K562 (cell line): ENCODE data around the gene PCNX2. TPM values are rescaled to one million over a fixed set of nuclear protein-coding genes. Genes with fewer than 3 reads are reported as not detected.

Experiments used
- BDP1 ChIP-seq: IDR thresholded peaks from 3 replicates; pipeline ENCODE4 v1.6.1; 2011; ENCODE audit not compliant: insufficient read length, insufficient read depth
- BRD4 ChIP-seq: fragments of 200-600 bp; sonication (generic); IDR thresholded peaks from 2 replicates; pipeline ENCODE4 v1.6.1; 2017; ENCODE audit warnings: inconsistent platforms
- FOXK2 ChIP-seq, 2 experiments: fragments of 450-650 bp; IDR thresholded peaks in 1 of 2; conservative IDR thresholded peaks in 1 of 2; 2 replicates each; pipeline ENCODE4 v1.6.1; 2016; ENCODE audit warnings: low read depth in 2 of 2, mild to moderate bottlenecking in 1 of 2
- KAT7 ChIP-seq: sonication (generic); formaldehyde crosslinking; IDR thresholded peaks from 2 replicates; pipeline ENCODE4 v1.8.0; 2022; ENCODE audit warnings: missing genetic modification reagents, mild to moderate bottlenecking, borderline replicate concordance
- KDM2B ChIP-seq: fragments of 250-450 bp; sonication (Bioruptor Pico); IDR thresholded peaks from 2 replicates; pipeline ENCODE4 v1.8.0; 2021; ENCODE audit warnings: mild to moderate bottlenecking, moderate library complexity
- POU5F1 ChIP-seq: fragments of 150-350 bp; IDR thresholded peaks from 2 replicates; pipeline ENCODE4 v1.6.1; 2014; ENCODE audit warnings: borderline replicate concordance, low read length, low read depth, mild to moderate bottlenecking; ENCODE audit not compliant: partially characterized antibody
- RBM17 ChIP-seq: fragments of 200-400 bp; formaldehyde crosslinking; IDR thresholded peaks from 2 replicates; pipeline ENCODE4 v1.6.1; 2017; ENCODE audit warnings: low read depth, mild to moderate bottlenecking, low read length, borderline replicate concordance
- RCOR1 ChIP-seq, 2 experiments: IDR thresholded peaks; 2 replicates each; pipeline ENCODE4 v1.6.1; 2012; ENCODE audit warnings: low read depth in 2 of 2, low read length in 2 of 2, borderline replicate concordance in 1 of 2, improper control_type of control experiment in 1 of 2
- RNF2 ChIP-seq: sonication (generic); IDR thresholded peaks from 2 replicates; pipeline ENCODE4 v1.6.1; 2016
- SRSF7 ChIP-seq: fragments of 200-400 bp; formaldehyde crosslinking; optimal IDR thresholded peaks from 2 replicates; pipeline ENCODE3; 2017; ENCODE audit warnings: mild to moderate bottlenecking, low read depth, low read length
- TEAD2 ChIP-seq: fragments of 450-650 bp; IDR thresholded peaks from 2 replicates; pipeline ENCODE4 v1.6.1; 2016; ENCODE audit warnings: missing genetic modification characterization, control low read depth, missing compliant biosample characterization
- TRIM24 ChIP-seq, 2 experiments: fragments of 450-650 bp; IDR thresholded peaks; 2 replicates each; pipeline ENCODE4 v1.6.1; 2016
- ZBED1 ChIP-seq: IDR thresholded peaks from 2 replicates; pipeline ENCODE4 v1.6.1; 2014
- ZFP30 ChIP-seq: fragments of 250-450 bp; sonication (Bioruptor Pico); IDR thresholded peaks from 2 replicates; pipeline ENCODE4 v1.8.0; 2022; ENCODE audit warnings: moderate library complexity, mild to moderate bottlenecking, inconsistent platforms, borderline replicate concordance
- ZNF184 ChIP-seq: sonication (generic); formaldehyde crosslinking; IDR thresholded peaks from 2 replicates; pipeline ENCODE4 v1.5.0; 2020; ENCODE audit warnings: missing genetic modification reagents
- ZNF384 ChIP-seq: IDR thresholded peaks from 2 replicates; pipeline ENCODE4 v1.6.1; 2012; ENCODE audit warnings: low read depth, low read length, improper control_type of control experiment
- polyA plus RNA-seq, 8 experiments: library from polyadenylated mRNA; depleted of rRNA in 4 of 8; stranded (reverse) in 5 of 8; unstranded in 3 of 8; fragments of >200 nt; fragmentation: Nextera tagmentation in 2 of 8; fragmentation: Illumina TruSeq in 1 of 8; extraction: Ambion mirVana in 2 of 8; extraction: Trizol in 1 of 8; gene quantifications; 2 replicates each; pipeline versions ENCODE4 v1.2.1 to v1.2.3, GENCODE V29; 2011 to 2014; ENCODE audit warnings: inconsistent platforms in 1 of 8, missing spikeins in 1 of 8
- total RNA-seq, 7 experiments: library from RNA; depleted of rRNA in 6 of 7; stranded (reverse); fragments of >200 nt in 6 of 7; fragmentation: Illumina TruSeq in 2 of 7; extraction: Trizol in 2 of 7; gene quantifications; 2 replicates each; pipeline versions ENCODE4 v1.2.1 to v1.2.3, GENCODE V29; 2011 to 2021; ENCODE audit warnings: low replicate concordance in 1 of 7
- TF ChIP-seq, protein P1 (sequence below): sonication (generic); formaldehyde crosslinking; IDR thresholded peaks from 2 replicates; pipeline ENCODE4 v1.8.0; 2023; ENCODE audit warnings: mild to moderate bottlenecking, missing genetic modification reagents
- TF ChIP-seq, protein P2 (sequence below): sonication (generic); formaldehyde crosslinking; IDR thresholded peaks from 2 replicates; pipeline ENCODE4 v1.8.0; 2022; ENCODE audit warnings: missing genetic modification reagents, mild to moderate bottlenecking, moderate library complexity, borderline replicate concordance
- TF ChIP-seq, protein P3 (sequence below): fragments of 450-650 bp; formaldehyde crosslinking; IDR thresholded peaks from 2 replicates; pipeline ENCODE4 v1.4.0; 2020; ENCODE audit warnings: mild to moderate bottlenecking, moderate library complexity

Gene PCNX2
- total and polyA plus RNA-seq, 9 of the 15 experiments (the other 6 are each of a cell fraction or from before 2014, with no cell fraction given), result 0.07 to 0.33 TPM; not detected in 7

DNA sequence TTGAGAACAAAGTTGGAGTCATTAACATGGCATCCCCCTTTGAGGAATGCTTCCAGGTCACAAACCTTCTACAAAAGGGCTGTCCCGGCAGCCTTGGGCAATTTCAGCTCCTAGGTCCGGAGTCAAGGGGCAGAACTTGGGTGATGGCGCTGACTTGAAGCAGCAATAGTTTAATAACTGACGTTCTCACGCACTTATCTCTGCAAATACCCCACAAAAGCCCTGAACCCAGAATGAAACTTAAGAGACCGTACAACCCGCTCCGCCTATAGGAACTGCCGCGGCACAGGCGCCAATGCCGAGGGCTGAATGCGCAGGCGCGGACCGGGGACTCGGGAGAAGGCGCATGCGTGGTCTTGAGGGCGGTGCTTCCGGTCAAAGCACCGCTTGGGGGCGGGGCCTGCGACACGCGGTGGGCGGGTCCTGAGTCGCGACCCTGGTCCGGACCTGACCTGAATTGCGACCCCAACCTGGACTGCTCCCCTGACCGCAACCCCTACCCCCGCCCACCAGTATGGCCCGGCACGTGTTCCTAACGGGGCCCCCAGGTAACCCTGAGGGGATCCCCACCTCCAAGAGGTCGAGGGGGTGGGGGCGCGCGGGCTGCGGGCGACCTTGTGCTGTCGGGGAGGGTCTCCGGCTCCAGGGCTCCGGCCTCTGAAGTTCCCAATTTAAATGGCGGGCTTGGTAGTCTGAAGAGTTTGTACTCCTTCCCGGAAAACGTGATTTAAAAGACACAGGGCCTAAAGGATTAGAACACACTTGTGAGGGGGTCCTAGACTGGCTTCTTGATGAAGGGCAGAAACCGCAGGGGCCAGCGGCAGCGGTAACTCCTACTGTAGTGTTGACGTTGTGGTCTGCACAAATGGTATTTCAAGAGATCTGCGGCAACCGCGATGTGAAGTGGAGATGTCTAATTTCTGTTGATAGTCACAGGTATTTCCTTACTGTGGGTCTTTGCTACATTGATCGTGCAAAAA, 345.0 kb downstream of the PCNX2 start, which contains the start of gene NTPCR (continued):
- TF ChIP-seq KAT7 (CRISPR knock-in tag), result peak; percentile 77; the same call in 1 of the 2 replicates
- TF ChIP-seq POU5F1, result no peak
- TF ChIP-seq KDM2B, result no peak
- TF ChIP-seq BRD4, result no peak
- no peak for TF ChIP-seq RNF2
- TF ChIP-seq TRIM24 (IDR thresholded peaks at IDR 0.05), result no peak
- TF ChIP-seq, protein P1, sequence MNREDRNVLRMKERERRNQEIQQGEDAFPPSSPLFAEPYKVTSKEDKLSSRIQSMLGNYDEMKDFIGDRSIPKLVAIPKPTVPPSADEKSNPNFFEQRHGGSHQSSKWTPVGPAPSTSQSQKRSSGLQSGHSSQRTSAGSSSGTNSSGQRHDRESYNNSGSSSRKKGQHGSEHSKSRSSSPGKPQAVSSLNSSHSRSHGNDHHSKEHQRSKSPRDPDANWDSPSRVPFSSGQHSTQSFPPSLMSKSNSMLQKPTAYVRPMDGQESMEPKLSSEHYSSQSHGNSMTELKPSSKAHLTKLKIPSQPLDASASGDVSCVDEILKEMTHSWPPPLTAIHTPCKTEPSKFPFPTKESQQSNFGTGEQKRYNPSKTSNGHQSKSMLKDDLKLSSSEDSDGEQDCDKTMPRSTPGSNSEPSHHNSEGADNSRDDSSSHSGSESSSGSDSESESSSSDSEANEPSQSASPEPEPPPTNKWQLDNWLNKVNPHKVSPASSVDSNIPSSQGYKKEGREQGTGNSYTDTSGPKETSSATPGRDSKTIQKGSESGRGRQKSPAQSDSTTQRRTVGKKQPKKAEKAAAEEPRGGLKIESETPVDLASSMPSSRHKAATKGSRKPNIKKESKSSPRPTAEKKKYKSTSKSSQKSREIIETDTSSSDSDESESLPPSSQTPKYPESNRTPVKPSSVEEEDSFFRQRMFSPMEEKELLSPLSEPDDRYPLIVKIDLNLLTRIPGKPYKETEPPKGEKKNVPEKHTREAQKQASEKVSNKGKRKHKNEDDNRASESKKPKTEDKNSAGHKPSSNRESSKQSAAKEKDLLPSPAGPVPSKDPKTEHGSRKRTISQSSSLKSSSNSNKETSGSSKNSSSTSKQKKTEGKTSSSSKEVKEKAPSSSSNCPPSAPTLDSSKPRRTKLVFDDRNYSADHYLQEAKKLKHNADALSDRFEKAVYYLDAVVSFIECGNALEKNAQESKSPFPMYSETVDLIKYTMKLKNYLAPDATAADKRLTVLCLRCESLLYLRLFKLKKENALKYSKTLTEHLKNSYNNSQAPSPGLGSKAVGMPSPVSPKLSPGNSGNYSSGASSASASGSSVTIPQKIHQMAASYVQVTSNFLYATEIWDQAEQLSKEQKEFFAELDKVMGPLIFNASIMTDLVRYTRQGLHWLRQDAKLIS (CRISPR knock-in tag), result no peak
- TF ChIP-seq FOXK2 (conservative IDR thresholded peaks at IDR 0.05 in 1 of 2, IDR thresholded peaks at IDR 0.05 in 1 of 2; ENCODE audit: low read depth in 2 of 2), result no peak
- TF ChIP-seq RBM17, result no peak
- TF ChIP-seq ZBED1, result no peak
- TF ChIP-seq BDP1, result no peak
- TF ChIP-seq SRSF7, result no peak
- no peak for TF ChIP-seq ZNF384
- TF ChIP-seq, protein P2, sequence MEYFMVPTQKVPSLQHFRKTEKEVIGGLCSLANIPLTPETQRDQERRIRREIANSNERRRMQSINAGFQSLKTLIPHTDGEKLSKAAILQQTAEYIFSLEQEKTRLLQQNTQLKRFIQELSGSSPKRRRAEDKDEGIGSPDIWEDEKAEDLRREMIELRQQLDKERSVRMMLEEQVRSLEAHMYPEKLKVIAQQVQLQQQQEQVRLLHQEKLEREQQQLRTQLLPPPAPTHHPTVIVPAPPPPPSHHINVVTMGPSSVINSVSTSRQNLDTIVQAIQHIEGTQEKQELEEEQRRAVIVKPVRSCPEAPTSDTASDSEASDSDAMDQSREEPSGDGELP (CRISPR knock-in tag), result peak; percentile 49; the same call in 1 of the 2 replicates
- TF ChIP-seq, protein P3, sequence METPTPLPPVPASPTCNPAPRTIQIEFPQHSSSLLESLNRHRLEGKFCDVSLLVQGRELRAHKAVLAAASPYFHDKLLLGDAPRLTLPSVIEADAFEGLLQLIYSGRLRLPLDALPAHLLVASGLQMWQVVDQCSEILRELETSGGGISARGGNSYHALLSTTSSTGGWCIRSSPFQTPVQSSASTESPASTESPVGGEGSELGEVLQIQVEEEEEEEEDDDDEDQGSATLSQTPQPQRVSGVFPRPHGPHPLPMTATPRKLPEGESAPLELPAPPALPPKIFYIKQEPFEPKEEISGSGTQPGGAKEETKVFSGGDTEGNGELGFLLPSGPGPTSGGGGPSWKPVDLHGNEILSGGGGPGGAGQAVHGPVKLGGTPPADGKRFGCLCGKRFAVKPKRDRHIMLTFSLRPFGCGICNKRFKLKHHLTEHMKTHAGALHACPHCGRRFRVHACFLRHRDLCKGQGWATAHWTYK, result 0 out of 2 replicates have a peak, but pooled peaks have one; percentile 15
- TF ChIP-seq ZNF184 (CRISPR knock-in tag), result no peak
- no peak for TF ChIP-seq RCOR1 (IDR thresholded peaks at IDR 0.05; ENCODE audit: borderline replicate concordance in 1 of 2, low read depth in 2 of 2, low read length in 2 of 2)
- no peak for TF ChIP-seq TEAD2 (tag)
- TF ChIP-seq ZFP30 (CRISPR knock-in tag), result no peak
